ENCODE measurements around the gene AP5S1.

Gene AP5S1

GRCh38 chr20:3798908-3799248 lies 21.5 kb upstream of the AP5S1 start:
- DNase-seq (ENCODE audit: extremely low read depth, low read depth), result no peak
- no peak for TF ChIP-seq CTCF (IDR thresholded peaks at IDR 0.05; ENCODE audit: low read depth, low read length)

- DNase-seq (ENCODE audit: extremely low read depth, low read depth), result no peak
- TF ChIP-seq CTCF (IDR thresholded peaks at IDR 0.05; ENCODE audit: low read depth, low read length), result no peak
Measured at GRCh38 chr20:3800256-3800877, 20.0 kb upstream of the AP5S1 start.

GRCh38 chr20:3800878-3801260 lies 19.5 kb upstream of the AP5S1 start:
- TF ChIP-seq CTCF (IDR thresholded peaks at IDR 0.05; ENCODE audit: low read depth, low read length), result no peak
- DNase-seq (ENCODE audit: extremely low read depth, low read depth), result no peak

- TF ChIP-seq CTCF (IDR thresholded peaks at IDR 0.05; ENCODE audit: low read depth, low read length), result no peak
- DNase-seq (ENCODE audit: extremely low read depth, low read depth), result no peak
Measured at GRCh38 chr20:3801299-3801698, 19.0 kb upstream of the AP5S1 start.

GRCh38 chr20:3801846-3802245 lies 18.5 kb upstream of the AP5S1 start:
- no peak for TF ChIP-seq CTCF (IDR thresholded peaks at IDR 0.05; ENCODE audit: low read depth, low read length)

GRCh38 chr20:3802524-3803239 lies 17.7 kb upstream of the AP5S1 start:
- no peak for DNase-seq (ENCODE audit: extremely low read depth, low read depth)
- no peak for TF ChIP-seq CTCF (IDR thresholded peaks at IDR 0.05; ENCODE audit: low read depth, low read length)

More at GRCh38 chr20:3801846-3802245, 18.5 kb upstream of the AP5S1 start:
- DNase-seq (ENCODE audit: extremely low read depth, low read depth), result no peak

- no peak for TF ChIP-seq CTCF (IDR thresholded peaks at IDR 0.05; ENCODE audit: low read depth, low read length)
Measured at GRCh38 chr20:3803289-3803688, 17.1 kb upstream of the AP5S1 start.

More at GRCh38 chr20:3803289-3803688, 17.1 kb upstream of the AP5S1 start:
- DNase-seq (ENCODE audit: extremely low read depth, low read depth), result no peak

All from AG09319 (cell line).